Activated CD4-positive, alpha-beta T cell treated with anti-CD3 and anti-CD28 coated beads for 36 hours (primary cell): Measurements from ENCODE around the gene CALD1. TPM values are rescaled to one million over a fixed set of nuclear protein-coding genes. Genes with fewer than 3 reads are reported as not detected.
A peak's percentile ranks its signal among the peaks of the same experiment; 100 is the strongest.

Experiments
- ATAC-seq: fragments of 200-7000 bp; cut with Tn5 transposase; one replicate; pipeline ENCODE4 v1.10.0; 2021; ENCODE audit warnings: mild to moderate bottlenecking, moderate library complexity
- CTCF ChIA-PET: fragments of 350-600 bp; sonication (Branson Sonifier 250); formaldehyde crosslinking; loops from one replicate; lab custom pipeline; 2021; ENCODE audit warnings: antibody characterized with exemption; lab: Charles Lee
- POLR2A ChIA-PET: fragments of 350-600 bp; sonication (Branson Sonifier 250); formaldehyde crosslinking; loops from one replicate; lab custom pipeline; 2021; ENCODE audit warnings: antibody characterized with exemption, inconsistent platforms; lab: Charles Lee
- DNase-seq: peaks from one replicate; pipeline ENCODE4 v3.0.0-alpha.2; 2020
- H3K27ac Mint-ChIP-seq: one replicate; pipeline ENCODE4 v1.8.0; 2021; ENCODE audit warnings: mixed read lengths
- H3K27me3 Mint-ChIP-seq: one replicate; pipeline ENCODE4 v1.8.0; 2021; ENCODE audit warnings: mixed read lengths
- H3K36me3 Mint-ChIP-seq: one replicate; pipeline ENCODE4 v1.8.0; 2021; ENCODE audit warnings: low read depth, mixed read lengths
- H3K4me1 Mint-ChIP-seq: one replicate; pipeline ENCODE4 v1.8.0; 2021; ENCODE audit warnings: mixed read lengths
- H3K4me3 Mint-ChIP-seq: one replicate; pipeline ENCODE4 v1.8.0; 2021; ENCODE audit warnings: mild to moderate bottlenecking, moderate library complexity, mixed read lengths
- H3K9me3 Mint-ChIP-seq: one replicate; pipeline ENCODE4 v1.8.0; 2021; ENCODE audit warnings: low read depth, mixed read lengths
- intact Hi-C, 2 experiments: fragments of 100-400 bp; cut with DNase I in 1 of 2; cut with micrococcal nuclease in 1 of 2; formaldehyde crosslinking; loops; one replicate each; pipeline versions ENCODE4 v1.14.2 to v1.15.1; 2022 to 2024; cut with DNase I, micrococcal nuclease
- total RNA-seq, 2 experiments: library from RNA; stranded (reverse); gene quantifications; one replicate each; pipeline ENCODE4 v1.2.3, GENCODE V29; 2021

CALD1 gene
- total RNA-seq, 2 experiments from 2014 or later, result 8.5 to 8.7 TPM

GRCh38 chr7:134943785-134944400 is 164.5 kb downstream of the CALD1 start:
- ATAC-seq (no peak), DNase-seq (no peak)
- CTCF ChIA-PET, result interaction anchor here (1.4 to 2.7 kb wide), 3 partner anchors 10 to 311 kb away, joined by 3 to 10 read pairs (median 4); no protein-coding TSS in a partner anchor
- Mint-ChIP-seq H3K9me3 (no peaks in the 10 kb centered on the region), H3K4me3 (no peak overlapping the region), H3K27me3 (no peaks in the 10 kb centered on the region), H3K36me3 (no peaks in the 10 kb centered on the region), H3K4me1 (peaks cover 18% of the 10 kb centered on the region), H3K27ac (no peak overlapping the region)
- POLR2A ChIA-PET, result no interaction called here
- intact Hi-C loops, result loop anchor here in 1 of 2 experiments (2.0 kb wide), 1 partner anchor 253 kb away; no protein-coding TSS in a partner anchor

- POLR2A ChIA-PET, result no interaction called here
- DNase-seq, result no peak
- Mint-ChIP-seq H3K4me3 (no peak overlapping the region), H3K27ac (no peak overlapping the region), H3K4me1 (peaks cover 16% of the 10 kb centered on the region), H3K27me3 (no peaks in the 10 kb centered on the region), H3K36me3 (no peaks in the 10 kb centered on the region), H3K9me3 (no peaks in the 10 kb centered on the region)
- intact Hi-C loops, result loop anchor here in 1 of 2 experiments (2.0 kb wide), 1 partner anchor 255 kb away; no protein-coding TSS in a partner anchor
- CTCF ChIA-PET, result interaction anchor here (0.6 to 1.5 kb wide), 6 partner anchors 8 to 329 kb away, joined by 3 to 4 read pairs (median 3); no protein-coding TSS in a partner anchor
- ATAC-seq, result no peak
Measured at GRCh38 chr7:134945691-134946090, 166.3 kb downstream of the CALD1 start.

- Mint-ChIP-seq H3K4me1 (peaks cover 14% of the 10 kb centered on the region), H3K27me3 (no peaks in the 10 kb centered on the region), H3K36me3 (no peaks in the 10 kb centered on the region), H3K4me3 (no peak overlapping the region), H3K27ac (no peak overlapping the region), H3K9me3 (no peaks in the 10 kb centered on the region)
- ATAC-seq (peak; percentile 61), DNase-seq (peak; percentile 48)
- intact Hi-C loops, result no loop called here
- ChIA-PET CTCF (interaction anchor here (0.6 to 1.2 kb wide), 2 partner anchors 12 to 223 kb away, joined by 3 to 4 read pairs; no protein-coding TSS in a partner anchor), POLR2A (no interaction called here)
Measured at GRCh38 chr7:134946260-134946659, 166.8 kb downstream of the CALD1 start.

GRCh38 chr7:134947329-134947728 is 167.9 kb downstream of the CALD1 start:
- Mint-ChIP-seq H3K9me3 (no peaks in the 10 kb centered on the region), H3K27ac (no peak overlapping the region), H3K4me3 (no peak overlapping the region), H3K27me3 (no peaks in the 10 kb centered on the region), H3K36me3 (no peaks in the 10 kb centered on the region), H3K4me1 (peaks cover 14% of the 10 kb centered on the region)
- no peak for ATAC-seq
- ChIA-PET POLR2A (no interaction called here), CTCF (interaction anchor here (0.6 to 0.7 kb wide), 2 partner anchors 110 to 384 kb away, joined by 3 to 4 read pairs; no protein-coding TSS in a partner anchor)
- no peak for DNase-seq
- intact Hi-C loops, result no loop called here

GRCh38 chr7:134947831-134948230 is 168.4 kb downstream of the CALD1 start:
- H3K27me3 Mint-ChIP-seq, result no peaks in the 10 kb centered on the region
- H3K27ac Mint-ChIP-seq, result no peak overlapping the region
- POLR2A ChIA-PET, result no interaction called here
- H3K4me1 Mint-ChIP-seq, result peaks cover 14% of the 10 kb centered on the region
- CTCF ChIA-PET, result interaction anchor here (0.7 to 1.1 kb wide), 2 partner anchors 315 to 384 kb away, joined by 3 to 4 read pairs; no protein-coding TSS in a partner anchor
- H3K4me3 Mint-ChIP-seq, result no peak overlapping the region
- no peaks in the 10 kb centered on the region for H3K36me3 Mint-ChIP-seq
- intact Hi-C loops, result no loop called here
- no peaks in the 10 kb centered on the region for H3K9me3 Mint-ChIP-seq
- no peak for DNase-seq
- no peak for ATAC-seq

GRCh38 chr7:134948246-134948645 is 168.8 kb downstream of the CALD1 start:
- no peaks in the 10 kb centered on the region for H3K9me3 Mint-ChIP-seq
- H3K36me3 Mint-ChIP-seq, result no peaks in the 10 kb centered on the region
- intact Hi-C loops, result no loop called here
- no peak for DNase-seq
- ChIA-PET POLR2A (no interaction called here), CTCF (interaction anchor here (0.6 to 1.1 kb wide), 2 partner anchors 315 to 1271 kb away, joined by 3 to 4 read pairs; no protein-coding TSS in a partner anchor)
- no peak overlapping the region for H3K4me3 Mint-ChIP-seq
- H3K27me3 Mint-ChIP-seq, result no peaks in the 10 kb centered on the region
- ATAC-seq, result no peak
- H3K27ac Mint-ChIP-seq, result no peak overlapping the region
- H3K4me1 Mint-ChIP-seq, result peaks cover 14% of the 10 kb centered on the region

- Mint-ChIP-seq H3K36me3 (no peaks in the 10 kb centered on the region), H3K27me3 (no peaks in the 10 kb centered on the region), H3K4me1 (peaks cover 14% of the 10 kb centered on the region), H3K4me3 (no peak overlapping the region), H3K9me3 (no peaks in the 10 kb centered on the region), H3K27ac (no peak overlapping the region)
- no peak for ATAC-seq
- ChIA-PET POLR2A (no interaction called here), CTCF (interaction anchor here (0.6 to 1.1 kb wide), 2 partner anchors 316 to 1272 kb away, joined by 3 to 4 read pairs; no protein-coding TSS in a partner anchor)
- no peak for DNase-seq
- intact Hi-C loops, result no loop called here
Measured at GRCh38 chr7:134948736-134949135, 169.3 kb downstream of the CALD1 start.

- intact Hi-C loops, result no loop called here
- Mint-ChIP-seq H3K36me3 (no peaks in the 10 kb centered on the region), H3K9me3 (no peaks in the 10 kb centered on the region), H3K27me3 (no peaks in the 10 kb centered on the region), H3K27ac (no peak overlapping the region), H3K4me1 (peaks cover 14% of the 10 kb centered on the region), H3K4me3 (no peak overlapping the region)
- POLR2A ChIA-PET, result no interaction called here
- DNase-seq (no peak), ATAC-seq (no peak)
- CTCF ChIA-PET, result no interaction called here
Measured at GRCh38 chr7:134949171-134949570, 169.7 kb downstream of the CALD1 start.

GRCh38 chr7:134954197-134955082 is 175.0 kb downstream of the CALD1 start:
- no peaks in the 10 kb centered on the region for H3K9me3 Mint-ChIP-seq
- ChIA-PET CTCF (interaction anchor here (0.6 to 3.5 kb wide), 13 partner anchors 9 to 407 kb away, joined by 3 to 45 read pairs (median 3); no protein-coding TSS in a partner anchor), POLR2A (no interaction called here)

GRCh38 chr7:134957005-134957404 is 177.6 kb downstream of the CALD1 start:
- Mint-ChIP-seq H3K4me3 (no peak overlapping the region), H3K9me3 (no peaks in the 10 kb centered on the region), H3K27me3 (no peaks in the 10 kb centered on the region), H3K36me3 (no peaks in the 10 kb centered on the region), H3K27ac (no peak overlapping the region), H3K4me1 (peaks cover 2% of the 10 kb centered on the region)
- intact Hi-C loops, result no loop called here
- ATAC-seq (no peak), DNase-seq (no peak)
- POLR2A ChIA-PET, result no interaction called here
- CTCF ChIA-PET, result interaction anchor here (0.7 to 1.6 kb wide), 2 partner anchors 267 to 410 kb away, joined by 3 to 4 read pairs; no protein-coding TSS in a partner anchor

More at GRCh38 chr7:134954197-134955082, 175.0 kb downstream of the CALD1 start:
- no peak for DNase-seq
- Mint-ChIP-seq H3K27me3 (no peaks in the 10 kb centered on the region), H3K4me1 (peaks cover 2% of the 10 kb centered on the region), H3K4me3 (no peak overlapping the region), H3K27ac (no peak overlapping the region), H3K36me3 (no peaks in the 10 kb centered on the region)
- no peak for ATAC-seq
- intact Hi-C loops, result loop anchor here (1.0 to 5.0 kb wide), 9 partner anchors 202 to 522 kb away; partner anchors contain the start of gene CYREN (in 1 of the 2)

GRCh38 chr7:134959810-134960209 is 180.4 kb downstream of the CALD1 start:
- no peak for DNase-seq
- intact Hi-C loops, result no loop called here
- H3K4me3 Mint-ChIP-seq, result no peak overlapping the region
- CTCF ChIA-PET, result interaction anchor here (0.6 to 1.9 kb wide), 4 partner anchors 9 to 326 kb away, joined by 3 to 7 read pairs (median 4); no protein-coding TSS in a partner anchor
- H3K27me3 Mint-ChIP-seq, result peaks cover 10% of the 10 kb centered on the region
- H3K9me3 Mint-ChIP-seq, result no peaks in the 10 kb centered on the region
- POLR2A ChIA-PET, result no interaction called here
- no peak for ATAC-seq
- H3K27ac Mint-ChIP-seq, result no peak overlapping the region
- H3K36me3 Mint-ChIP-seq, result no peaks in the 10 kb centered on the region
- H3K4me1 Mint-ChIP-seq, result no peaks in the 10 kb centered on the region
